SK-N-SH treated with all-trans-retinoic acid at 6 μM for 48 hours (cell line): ENCODE results near the gene EEFSEC.

Experiments used
- ATAC-seq: fragments of 200-7000 bp; cut with Tn5 transposase; 3 replicates; pipeline ENCODE4 v1.9.1; 2020; ENCODE audit warnings: mild to moderate bottlenecking, moderate library complexity
- ARNTL ChIP-seq: fragments of 450-650 bp; formaldehyde crosslinking; IDR thresholded peaks from 2 replicates; pipeline ENCODE4 v1.5.0; 2020; ENCODE audit warnings: low read depth, mild to moderate bottlenecking, moderate library complexity, borderline replicate concordance
- CREB5 ChIP-seq: fragments of 250-450 bp; sonication (Bioruptor Pico); IDR thresholded peaks from 2 replicates; pipeline ENCODE4 v1.5.1; 2020; ENCODE audit warnings: low read depth, mild to moderate bottlenecking, moderate library complexity
- CSDC2 ChIP-seq: fragments of 250-450 bp; sonication (Bioruptor Pico); IDR thresholded peaks from 2 replicates; pipeline ENCODE4 v1.5.0; 2020; ENCODE audit warnings: mild to moderate bottlenecking, moderate library complexity
- CSRNP3 ChIP-seq: fragments of 250-450 bp; sonication (Bioruptor Pico); IDR thresholded peaks from 2 replicates; pipeline ENCODE4 v1.5.1; 2021; ENCODE audit warnings: mild to moderate bottlenecking, moderate library complexity
- ESRRG ChIP-seq: fragments of 250-450 bp; sonication (Bioruptor Pico); IDR thresholded peaks from 2 replicates; pipeline ENCODE4 v1.6.1; 2021; ENCODE audit warnings: mild to moderate bottlenecking
- ISL1 ChIP-seq: fragments of 250-450 bp; sonication (Bioruptor Pico); IDR thresholded peaks from 2 replicates; pipeline ENCODE4 v2.1.2; 2022; ENCODE audit warnings: mild to moderate bottlenecking, moderate library complexity
- OSR1 ChIP-seq: fragments of 250-450 bp; sonication (Bioruptor Pico); IDR thresholded peaks from 2 replicates; pipeline ENCODE4 v1.8.0; 2022; ENCODE audit warnings: moderate library complexity, mild to moderate bottlenecking, inconsistent platforms
- PATZ1 ChIP-seq: fragments of 250-450 bp; sonication (Bioruptor Pico); IDR thresholded peaks from 2 replicates; pipeline ENCODE4 v1.8.0; 2020; ENCODE audit warnings: mild to moderate bottlenecking, moderate library complexity, borderline replicate concordance
- POU6F1 ChIP-seq: fragments of 250-450 bp; sonication (Bioruptor Pico); IDR thresholded peaks from 2 replicates; pipeline ENCODE4 v1.8.0; 2021; ENCODE audit warnings: low read depth, mild to moderate bottlenecking, moderate library complexity, borderline replicate concordance
- PPARA ChIP-seq: fragments of 250-450 bp; sonication (Bioruptor Pico); IDR thresholded peaks from 2 replicates; pipeline ENCODE4 v1.5.0; 2020; ENCODE audit warnings: mild to moderate bottlenecking, borderline replicate concordance
- RARB ChIP-seq: fragments of 250-450 bp; sonication (Bioruptor Pico); IDR thresholded peaks from 2 replicates; pipeline ENCODE4 v1.8.0; 2021; ENCODE audit warnings: mild to moderate bottlenecking, moderate library complexity
- SNAI2 ChIP-seq: fragments of 250-450 bp; sonication (Bioruptor Pico); IDR thresholded peaks from 2 replicates; pipeline ENCODE4 v1.5.0; 2020; ENCODE audit warnings: mild to moderate bottlenecking, moderate library complexity
- TCF4 ChIP-seq: fragments of 250-450 bp; sonication (Bioruptor Pico); IDR thresholded peaks from 2 replicates; pipeline ENCODE4 v1.8.0; 2021; ENCODE audit warnings: mild to moderate bottlenecking, moderate library complexity, borderline replicate concordance
- TOX ChIP-seq: fragments of 250-450 bp; sonication (Bioruptor Pico); IDR thresholded peaks from 2 replicates; pipeline ENCODE4 v1.8.0; 2021; ENCODE audit warnings: mild to moderate bottlenecking, moderate library complexity, borderline replicate concordance
- TSHZ2 ChIP-seq: fragments of 250-450 bp; sonication (Bioruptor Pico); IDR thresholded peaks from 2 replicates; pipeline ENCODE4 v1.5.0; 2020; ENCODE audit warnings: mild to moderate bottlenecking, moderate library complexity
- ZC3H10 ChIP-seq: fragments of 250-450 bp; sonication (Bioruptor Pico); IDR thresholded peaks from 2 replicates; pipeline ENCODE4 v1.5.1; 2021; ENCODE audit warnings: mild to moderate bottlenecking, moderate library complexity
- ZFP3 ChIP-seq: fragments of 250-450 bp; sonication (Bioruptor Pico); IDR thresholded peaks from 2 replicates; pipeline ENCODE4 v1.5.0; 2020; ENCODE audit warnings: mild to moderate bottlenecking, moderate library complexity
- ZNF70 ChIP-seq: fragments of 450-650 bp; formaldehyde crosslinking; IDR thresholded peaks from 2 replicates; pipeline ENCODE4 v1.5.0; 2020; ENCODE audit warnings: mild to moderate bottlenecking, moderate library complexity

Gene EEFSEC

GRCh38 chr3:128420720-128421438, 267.6 kb downstream of the EEFSEC start (continued):
- TF ChIP-seq TSHZ2 (CRISPR knock-in tag) = no peak
- TF ChIP-seq PPARA (CRISPR knock-in tag) = no peak
- TF ChIP-seq RARB (CRISPR knock-in tag) = no peak
- no peak for TF ChIP-seq TOX (CRISPR knock-in tag)
- TF ChIP-seq, all 23 proteins: peak for 0

GRCh38 chr3:128421439-128421836, 268.2 kb downstream of the EEFSEC start:
- no peak for ATAC-seq
- no peak for TF ChIP-seq ISL1
- TF ChIP-seq TCF4 (CRISPR knock-in tag) = no peak
- TF ChIP-seq PATZ1 (CRISPR knock-in tag) = no peak
- TF ChIP-seq ESRRG = no peak
- TF ChIP-seq CSRNP3 = no peak
- no peak for TF ChIP-seq POU6F1 (CRISPR knock-in tag)
- TF ChIP-seq CSDC2 (CRISPR knock-in tag) = no peak
- TF ChIP-seq TOX (CRISPR knock-in tag) = no peak
- TF ChIP-seq CREB5 (CRISPR knock-in tag) = no peak
- TF ChIP-seq SNAI2 (CRISPR knock-in tag) = no peak

GRCh38 chr3:128421966-128422365, 268.7 kb downstream of the EEFSEC start:
- TF ChIP-seq RARB (CRISPR knock-in tag) (no peak), ZFP3 (CRISPR knock-in tag) (no peak), SNAI2 (CRISPR knock-in tag) (no peak), POU6F1 (CRISPR knock-in tag) (no peak), TCF4 (CRISPR knock-in tag) (no peak), PATZ1 (CRISPR knock-in tag) (no peak), OSR1 (CRISPR knock-in tag) (no peak), ZC3H10 (CRISPR knock-in tag) (no peak), TOX (CRISPR knock-in tag) (no peak), CSDC2 (CRISPR knock-in tag) (no peak), TSHZ2 (CRISPR knock-in tag) (no peak), ZNF70 (CRISPR knock-in tag) (no peak), ARNTL (CRISPR knock-in tag) (no peak)
- ATAC-seq = no peak
